Right kidney (tissue), 1 donor: ENCODE measurements around the gene PIAS1.

Source experiments
- DNase-seq: peaks from one replicate; pipeline ENCODE4 v3.0.0-alpha.2; 2016

Gene PIAS1

DNA sequence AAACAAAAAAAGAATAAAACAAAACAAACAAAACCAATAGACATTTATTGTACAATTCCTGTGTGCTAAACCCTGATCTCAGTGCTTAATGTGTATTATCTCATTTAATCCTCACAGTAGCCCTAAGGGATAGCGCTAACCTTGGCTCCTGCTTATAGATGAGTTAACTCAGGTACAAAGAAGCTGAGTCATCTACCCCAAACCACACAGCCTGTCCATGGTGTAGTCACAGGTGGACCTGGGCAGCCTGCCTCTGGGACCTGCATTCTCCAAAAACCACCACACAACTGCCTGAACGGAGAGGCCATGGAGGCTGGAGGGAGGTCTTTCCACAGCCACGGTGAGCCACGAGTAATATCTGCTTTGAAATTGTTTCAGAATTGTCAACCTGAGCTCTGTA lies 180.9 kb downstream of the PIAS1 start:
- no peak for DNase-seq

GRCh38 chr15:68239025-68239424 lies 184.9 kb downstream of the PIAS1 start:
- no peak for DNase-seq

- DNase-seq, result no peak
These were observed 187.2 kb downstream of the PIAS1 start for GRCh38 chr15:68241088-68241935.
